Measurements from ENCODE around the gene SPRED1.

DNA sequence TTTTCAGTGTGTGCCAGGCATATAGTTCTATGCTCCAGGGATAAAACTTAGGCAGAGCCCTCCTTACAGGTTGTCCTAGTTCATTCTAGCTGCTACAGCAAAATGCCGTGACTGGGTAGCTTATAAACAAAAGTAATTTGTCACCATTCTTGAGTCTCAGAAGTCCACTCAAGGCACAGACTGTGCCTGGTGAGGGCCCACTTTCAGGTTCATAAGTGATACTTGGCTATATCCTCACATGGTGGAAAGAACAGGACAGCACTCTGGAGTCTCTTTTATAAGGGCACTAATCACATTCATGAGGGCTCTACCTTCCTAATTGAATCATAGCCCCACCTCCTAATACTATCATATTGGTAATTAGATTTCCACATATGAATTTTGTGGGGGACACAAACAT is 80.1 kb downstream of the SPRED1 start:
- TF ChIP-seq, protein P1, sequence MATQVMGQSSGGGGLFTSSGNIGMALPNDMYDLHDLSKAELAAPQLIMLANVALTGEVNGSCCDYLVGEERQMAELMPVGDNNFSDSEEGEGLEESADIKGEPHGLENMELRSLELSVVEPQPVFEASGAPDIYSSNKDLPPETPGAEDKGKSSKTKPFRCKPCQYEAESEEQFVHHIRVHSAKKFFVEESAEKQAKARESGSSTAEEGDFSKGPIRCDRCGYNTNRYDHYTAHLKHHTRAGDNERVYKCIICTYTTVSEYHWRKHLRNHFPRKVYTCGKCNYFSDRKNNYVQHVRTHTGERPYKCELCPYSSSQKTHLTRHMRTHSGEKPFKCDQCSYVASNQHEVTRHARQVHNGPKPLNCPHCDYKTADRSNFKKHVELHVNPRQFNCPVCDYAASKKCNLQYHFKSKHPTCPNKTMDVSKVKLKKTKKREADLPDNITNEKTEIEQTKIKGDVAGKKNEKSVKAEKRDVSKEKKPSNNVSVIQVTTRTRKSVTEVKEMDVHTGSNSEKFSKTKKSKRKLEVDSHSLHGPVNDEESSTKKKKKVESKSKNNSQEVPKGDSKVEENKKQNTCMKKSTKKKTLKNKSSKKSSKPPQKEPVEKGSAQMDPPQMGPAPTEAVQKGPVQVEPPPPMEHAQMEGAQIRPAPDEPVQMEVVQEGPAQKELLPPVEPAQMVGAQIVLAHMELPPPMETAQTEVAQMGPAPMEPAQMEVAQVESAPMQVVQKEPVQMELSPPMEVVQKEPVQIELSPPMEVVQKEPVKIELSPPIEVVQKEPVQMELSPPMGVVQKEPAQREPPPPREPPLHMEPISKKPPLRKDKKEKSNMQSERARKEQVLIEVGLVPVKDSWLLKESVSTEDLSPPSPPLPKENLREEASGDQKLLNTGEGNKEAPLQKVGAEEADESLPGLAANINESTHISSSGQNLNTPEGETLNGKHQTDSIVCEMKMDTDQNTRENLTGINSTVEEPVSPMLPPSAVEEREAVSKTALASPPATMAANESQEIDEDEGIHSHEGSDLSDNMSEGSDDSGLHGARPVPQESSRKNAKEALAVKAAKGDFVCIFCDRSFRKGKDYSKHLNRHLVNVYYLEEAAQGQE (IDR thresholded peaks at IDR 0.05), result no peak
- TF ChIP-seq POLR2A (IDR thresholded peaks at IDR 0.05; ENCODE audit: low read length), result no peak
- TF ChIP-seq EP300 (IDR thresholded peaks at IDR 0.05), result no peak
- TF ChIP-seq FOSL2 (IDR thresholded peaks at IDR 0.05), result no peak
- no peak for TF ChIP-seq FOSL2 (CRISPR knock-in tag; IDR thresholded peaks at IDR 0.05)
- TF ChIP-seq, protein P2, sequence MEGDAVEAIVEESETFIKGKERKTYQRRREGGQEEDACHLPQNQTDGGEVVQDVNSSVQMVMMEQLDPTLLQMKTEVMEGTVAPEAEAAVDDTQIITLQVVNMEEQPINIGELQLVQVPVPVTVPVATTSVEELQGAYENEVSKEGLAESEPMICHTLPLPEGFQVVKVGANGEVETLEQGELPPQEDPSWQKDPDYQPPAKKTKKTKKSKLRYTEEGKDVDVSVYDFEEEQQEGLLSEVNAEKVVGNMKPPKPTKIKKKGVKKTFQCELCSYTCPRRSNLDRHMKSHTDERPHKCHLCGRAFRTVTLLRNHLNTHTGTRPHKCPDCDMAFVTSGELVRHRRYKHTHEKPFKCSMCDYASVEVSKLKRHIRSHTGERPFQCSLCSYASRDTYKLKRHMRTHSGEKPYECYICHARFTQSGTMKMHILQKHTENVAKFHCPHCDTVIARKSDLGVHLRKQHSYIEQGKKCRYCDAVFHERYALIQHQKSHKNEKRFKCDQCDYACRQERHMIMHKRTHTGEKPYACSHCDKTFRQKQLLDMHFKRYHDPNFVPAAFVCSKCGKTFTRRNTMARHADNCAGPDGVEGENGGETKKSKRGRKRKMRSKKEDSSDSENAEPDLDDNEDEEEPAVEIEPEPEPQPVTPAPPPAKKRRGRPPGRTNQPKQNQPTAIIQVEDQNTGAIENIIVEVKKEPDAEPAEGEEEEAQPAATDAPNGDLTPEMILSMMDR (IDR thresholded peaks at IDR 0.05), result no peak

All from A549 (cell line).